ENCODE measurements around the gene TMTC1.

- TF ChIP-seq CTCF (IDR thresholded peaks at IDR 0.05) (no peak), POLR2A (IDR thresholded peaks at IDR 0.05) (no peak)
Measured at GRCh38 chr12:29713729-29714128, 70.0 kb downstream of the TMTC1 start.
